Omental fat pad (tissue), 4 donors: Measurements from ENCODE around the gene TPSD1. TPM values are rescaled to one million over a fixed set of nuclear protein-coding genes. Genes with fewer than 3 reads are reported as not detected.

Source experiments
- ATAC-seq: fragments of 150-250 bp; one replicate; pipeline ENCODE4 v1.9.1; 2016; ENCODE audit warnings: mild to moderate bottlenecking, moderate library complexity; ENCODE audit not compliant: low FRiP score
- DNase-seq: peaks from one replicate; pipeline ENCODE4 v3.0.0-alpha.2; 2019; ENCODE audit warnings: low spot score
- CTCF ChIP-seq, 3 donors: fragments of 450-650 bp; IDR thresholded peaks; one replicate each; pipeline ENCODE4 v1.5.1; 2016 to 2017; ENCODE audit warnings: antibody characterized with exemption in 3 of 3, mild to moderate bottlenecking in 3 of 3, moderate library complexity in 2 of 3
- total RNA-seq, 4 donors: library from RNA; depleted of rRNA; stranded (reverse); fragments of >200 nt; gene quantifications; one replicate each; pipeline ENCODE4 v1.1.0, GENCODE V29; 2016

TPSD1 gene
- total RNA-seq, 4 donors from 2014 or later, result 1.2 TPM; not detected in 3

- DNase-seq (no peak), ATAC-seq (no peak)
- no peak for TF ChIP-seq CTCF (IDR thresholded peaks at IDR 0.05)
Measured at GRCh38 chr16:1277617-1278282, 21.9 kb downstream of the TPSD1 start.

GRCh38 chr16:1278477-1278876 is 22.6 kb downstream of the TPSD1 start:
- DNase-seq, result no peak
- ATAC-seq, result no peak
- TF ChIP-seq CTCF (IDR thresholded peaks at IDR 0.05), result no peak

- TF ChIP-seq CTCF (IDR thresholded peaks at IDR 0.05), result no peak
- ATAC-seq, result no peak
- no peak for DNase-seq
Measured at GRCh38 chr16:1279081-1279944, 23.4 kb downstream of the TPSD1 start.

- DNase-seq, result no peak
- no peak for ATAC-seq
- TF ChIP-seq CTCF (IDR thresholded peaks at IDR 0.05), result no peak
Measured at GRCh38 chr16:1279945-1280589, 24.2 kb downstream of the TPSD1 start.

- ATAC-seq, result no peak
- TF ChIP-seq CTCF (IDR thresholded peaks at IDR 0.05), result no peak
Measured at GRCh38 chr16:1280783-1281182, 24.9 kb downstream of the TPSD1 start.

GRCh38 chr16:1281517-1281916 is 25.6 kb downstream of the TPSD1 start:
- ATAC-seq (no peak), DNase-seq (no peak)
- TF ChIP-seq CTCF (IDR thresholded peaks at IDR 0.05), result no peak

More at GRCh38 chr16:1280783-1281182, 24.9 kb downstream of the TPSD1 start:
- no peak for DNase-seq
